ENCODE data around the gene GAK.

DNA sequence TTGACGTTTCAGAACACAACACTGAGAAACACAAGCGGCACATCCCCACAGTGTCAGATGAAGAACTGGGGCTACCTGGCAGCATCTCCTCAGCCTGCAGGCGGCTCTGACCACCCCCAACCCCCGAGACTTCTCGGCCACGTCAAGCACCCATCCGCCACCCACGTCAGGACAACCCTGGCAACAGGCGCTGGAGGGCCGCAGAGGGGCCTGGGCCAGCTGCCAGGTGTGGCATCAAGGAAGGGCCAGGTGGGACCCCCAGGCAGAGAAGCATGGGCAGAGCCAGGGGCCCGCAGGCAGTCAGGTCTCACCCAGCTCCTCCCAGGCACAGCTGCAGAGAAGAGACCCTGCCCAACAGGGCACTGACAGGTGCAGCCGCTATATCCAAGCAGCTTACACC, 22.3 kb downstream of the GAK start:
- TF ChIP-seq, protein P1, sequence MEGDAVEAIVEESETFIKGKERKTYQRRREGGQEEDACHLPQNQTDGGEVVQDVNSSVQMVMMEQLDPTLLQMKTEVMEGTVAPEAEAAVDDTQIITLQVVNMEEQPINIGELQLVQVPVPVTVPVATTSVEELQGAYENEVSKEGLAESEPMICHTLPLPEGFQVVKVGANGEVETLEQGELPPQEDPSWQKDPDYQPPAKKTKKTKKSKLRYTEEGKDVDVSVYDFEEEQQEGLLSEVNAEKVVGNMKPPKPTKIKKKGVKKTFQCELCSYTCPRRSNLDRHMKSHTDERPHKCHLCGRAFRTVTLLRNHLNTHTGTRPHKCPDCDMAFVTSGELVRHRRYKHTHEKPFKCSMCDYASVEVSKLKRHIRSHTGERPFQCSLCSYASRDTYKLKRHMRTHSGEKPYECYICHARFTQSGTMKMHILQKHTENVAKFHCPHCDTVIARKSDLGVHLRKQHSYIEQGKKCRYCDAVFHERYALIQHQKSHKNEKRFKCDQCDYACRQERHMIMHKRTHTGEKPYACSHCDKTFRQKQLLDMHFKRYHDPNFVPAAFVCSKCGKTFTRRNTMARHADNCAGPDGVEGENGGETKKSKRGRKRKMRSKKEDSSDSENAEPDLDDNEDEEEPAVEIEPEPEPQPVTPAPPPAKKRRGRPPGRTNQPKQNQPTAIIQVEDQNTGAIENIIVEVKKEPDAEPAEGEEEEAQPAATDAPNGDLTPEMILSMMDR (IDR thresholded peaks at IDR 0.05): no peak
- no peak for TF ChIP-seq POLR2A (IDR thresholded peaks at IDR 0.05)

Data from right lobe of liver (tissue), 4 donors.